Activated gamma-delta T cell treated with anti-CD3 and anti-CD28 coated beads, Interleukin-2, amount 50 U/mL, for 16 hours (primary cell): ENCODE data around the gene POLN.

ENCODE experiments used
- DNase-seq: peaks from one replicate; pipeline ENCODE4 v3.0.0-alpha.2; 2020; ENCODE audit warnings: low read depth

POLN gene

GRCh38 chr4:2116687-2117400 is 125.1 kb downstream of the POLN start:
- no peak for DNase-seq

DNA sequence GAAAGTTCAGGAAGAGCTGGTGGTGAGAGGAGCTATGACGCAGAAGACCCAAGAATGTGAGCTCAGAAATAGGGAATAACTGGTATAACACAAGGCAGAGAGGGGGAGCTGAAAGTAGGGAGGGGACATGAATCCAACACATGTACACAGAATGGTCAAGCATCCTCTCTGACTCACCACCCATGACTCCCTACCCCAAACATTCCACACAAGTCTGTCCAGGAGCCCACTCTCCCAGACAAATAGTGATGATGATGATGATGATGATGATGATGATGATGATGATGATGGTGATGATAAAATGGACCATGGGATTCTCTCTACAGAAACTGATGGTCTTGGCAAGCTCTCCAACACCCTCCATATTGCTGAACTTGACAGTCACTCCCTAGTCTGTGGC is 136.4 kb downstream of the POLN start:
- DNase-seq = no peak

DNA sequence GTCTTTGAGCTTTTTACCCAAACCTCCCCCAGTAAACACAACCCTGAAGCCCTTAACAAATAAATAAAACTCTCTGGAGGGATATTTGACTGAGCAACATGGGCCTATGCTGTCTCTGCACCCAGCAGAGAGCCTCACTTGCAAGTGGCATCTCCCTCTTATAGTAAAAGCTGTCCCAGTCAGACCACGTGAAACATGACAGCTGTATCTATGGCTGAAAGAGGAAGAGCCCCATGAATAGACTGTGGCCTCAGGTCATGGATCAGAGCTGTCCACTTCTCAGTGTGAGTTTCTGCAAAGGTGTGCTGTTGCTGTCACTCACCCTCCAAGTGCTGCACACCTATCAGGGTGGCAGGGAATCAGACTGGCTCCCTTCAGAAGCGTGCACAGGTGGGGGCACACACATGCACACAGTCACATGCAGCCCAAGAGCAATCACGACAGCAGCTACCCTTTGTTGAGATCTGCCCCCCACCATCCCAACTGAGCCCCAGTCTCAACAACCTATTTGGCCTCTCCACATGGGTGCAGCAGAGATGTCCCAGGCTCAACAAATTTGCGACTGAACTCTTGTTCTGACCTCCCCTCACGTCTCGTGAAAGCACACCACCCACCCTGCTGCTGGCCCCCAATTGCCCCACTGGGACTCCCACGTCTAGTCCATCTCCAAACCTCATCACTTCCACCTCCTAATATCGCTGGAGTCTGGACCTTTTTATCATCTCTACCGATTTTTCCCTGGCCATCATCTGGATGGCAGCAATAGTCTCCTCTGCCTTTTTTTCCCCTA is 137.2 kb downstream of the POLN start:
- DNase-seq = no peak

DNA sequence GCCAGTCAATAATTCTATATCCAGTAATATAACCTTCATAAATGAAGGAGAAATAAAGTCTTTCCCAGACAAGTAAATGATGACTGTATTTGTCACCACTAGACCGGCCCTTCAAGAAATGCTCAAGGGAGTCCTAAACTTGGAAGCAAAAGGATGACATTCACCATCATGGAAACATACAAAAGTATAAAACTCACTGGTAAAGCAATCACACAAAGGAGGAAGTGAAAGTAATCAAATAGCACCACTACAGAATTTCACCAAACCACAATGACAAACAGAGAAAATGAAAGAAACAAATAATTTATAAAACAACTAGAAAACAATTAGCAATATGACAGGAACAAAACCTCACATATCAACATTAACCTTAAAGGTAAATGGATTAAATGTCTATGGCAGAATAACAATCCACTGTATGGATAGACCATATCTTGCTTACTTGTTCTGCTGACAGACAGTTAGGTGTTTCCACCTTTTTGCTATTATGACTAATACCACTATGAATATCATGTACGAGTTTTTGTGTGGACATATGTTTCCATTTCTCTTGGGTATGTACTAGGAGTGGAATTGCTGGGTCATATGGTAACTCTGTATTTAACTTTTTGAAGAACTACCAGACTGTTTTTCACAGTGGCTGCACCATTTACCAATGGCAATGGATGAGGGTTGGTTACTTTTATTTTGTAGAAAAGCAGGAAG is 137.9 kb downstream of the POLN start:
- no peak for DNase-seq

DNA sequence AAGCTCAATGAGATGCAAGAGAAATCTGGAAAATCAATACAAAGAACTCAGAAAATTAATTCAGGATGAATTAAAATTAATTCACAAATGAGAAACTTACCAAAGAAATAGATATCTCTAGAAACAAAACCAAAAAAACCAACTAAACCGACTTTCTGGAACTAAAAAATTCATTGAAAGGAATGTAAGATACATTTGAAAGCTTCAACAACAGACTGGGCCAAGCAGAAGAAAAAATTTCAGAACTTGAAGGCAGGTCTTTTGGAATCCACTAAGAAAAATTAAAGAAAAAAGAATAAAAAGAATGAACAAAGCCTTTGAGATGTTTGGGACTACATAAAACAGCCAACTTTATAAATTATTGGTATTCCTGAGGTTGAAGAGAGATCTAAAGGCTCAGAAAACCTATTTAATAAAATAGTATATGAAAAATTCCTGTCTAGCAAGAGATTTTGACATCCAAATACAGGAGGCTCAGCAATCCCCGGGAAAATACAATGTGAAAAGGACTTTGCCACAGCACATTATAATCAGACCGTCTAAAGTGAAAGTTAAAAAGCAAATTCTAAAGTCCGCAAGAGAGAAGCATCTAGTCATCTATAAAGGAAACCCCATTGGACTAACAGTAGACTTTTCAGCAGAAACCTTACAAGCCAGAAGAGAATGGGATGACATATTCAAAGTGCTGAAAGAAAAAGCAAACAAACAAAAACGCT is 138.6 kb downstream of the POLN start:
- DNase-seq = no peak

DNA sequence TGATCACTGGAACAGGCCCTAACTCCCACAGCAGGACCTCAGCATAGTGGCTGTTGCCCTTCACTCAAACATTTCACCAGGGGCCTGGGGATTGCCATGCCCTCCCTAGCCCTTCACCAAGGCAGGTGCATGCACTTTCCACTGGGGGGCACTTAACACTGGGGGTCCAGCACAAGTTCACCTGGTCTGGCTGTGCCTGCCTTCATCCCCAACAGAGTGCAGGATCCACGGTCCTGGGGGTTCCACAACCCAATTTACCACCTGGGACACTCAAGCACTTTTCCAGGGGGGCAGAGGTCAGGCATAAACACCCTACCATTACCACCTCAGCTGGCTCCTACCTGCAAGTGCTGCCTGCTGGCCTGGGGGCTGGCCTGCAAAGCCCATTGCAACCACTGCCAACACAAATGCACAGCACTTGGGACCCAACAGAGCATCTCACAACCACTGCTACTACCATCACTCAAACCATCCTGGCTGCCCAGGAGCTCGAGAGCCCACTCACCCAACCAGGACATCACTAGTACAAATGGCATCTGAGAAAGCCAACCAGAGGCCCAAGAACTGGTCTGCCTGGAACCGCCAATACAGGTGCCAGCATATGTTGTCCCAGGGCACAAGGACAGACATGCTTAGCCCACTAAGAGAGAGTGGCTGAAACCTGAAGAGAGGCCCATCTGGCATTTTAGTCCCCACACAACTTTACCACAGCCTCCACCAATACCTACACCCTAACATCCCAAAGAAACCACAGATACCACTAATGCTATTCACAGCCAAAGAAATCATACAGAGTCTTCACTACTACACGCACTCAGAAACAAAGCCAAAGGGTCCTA is 139.7 kb downstream of the POLN start:
- DNase-seq = no peak

DNA sequence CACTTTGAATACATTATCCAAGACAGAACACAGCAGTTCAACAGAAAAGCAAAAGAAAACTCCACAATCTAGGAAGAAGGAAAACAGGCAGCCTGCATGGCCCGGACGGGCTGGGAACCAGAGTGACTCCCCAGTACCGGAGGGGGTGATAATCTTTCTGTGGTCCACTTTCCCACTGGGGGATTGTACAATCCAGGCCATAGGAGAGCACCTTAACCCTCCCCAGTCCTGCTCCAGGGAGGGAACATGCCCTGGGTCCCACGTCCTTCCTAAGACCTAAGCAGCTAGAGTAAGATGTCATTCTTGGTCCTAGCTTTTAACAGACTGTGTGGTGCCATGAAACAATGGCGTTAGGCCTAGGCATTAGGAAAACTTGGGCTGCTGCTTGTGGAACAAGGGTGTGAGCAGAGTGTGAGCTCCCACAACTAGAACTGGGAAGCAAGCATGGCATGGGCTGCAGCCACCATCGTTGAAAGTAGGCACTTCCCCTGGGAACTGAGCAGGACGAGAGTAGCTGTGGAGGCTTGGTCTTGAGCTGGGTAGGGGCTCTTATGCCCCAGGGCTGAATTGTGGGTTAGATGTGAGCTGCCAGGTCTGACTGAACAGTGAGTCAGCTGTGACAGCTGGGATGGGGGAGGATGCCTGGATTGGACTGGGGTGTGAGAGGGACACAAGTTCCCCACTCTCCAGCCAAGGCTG is 140.4 kb downstream of the POLN start:
- DNase-seq = no peak

DNA sequence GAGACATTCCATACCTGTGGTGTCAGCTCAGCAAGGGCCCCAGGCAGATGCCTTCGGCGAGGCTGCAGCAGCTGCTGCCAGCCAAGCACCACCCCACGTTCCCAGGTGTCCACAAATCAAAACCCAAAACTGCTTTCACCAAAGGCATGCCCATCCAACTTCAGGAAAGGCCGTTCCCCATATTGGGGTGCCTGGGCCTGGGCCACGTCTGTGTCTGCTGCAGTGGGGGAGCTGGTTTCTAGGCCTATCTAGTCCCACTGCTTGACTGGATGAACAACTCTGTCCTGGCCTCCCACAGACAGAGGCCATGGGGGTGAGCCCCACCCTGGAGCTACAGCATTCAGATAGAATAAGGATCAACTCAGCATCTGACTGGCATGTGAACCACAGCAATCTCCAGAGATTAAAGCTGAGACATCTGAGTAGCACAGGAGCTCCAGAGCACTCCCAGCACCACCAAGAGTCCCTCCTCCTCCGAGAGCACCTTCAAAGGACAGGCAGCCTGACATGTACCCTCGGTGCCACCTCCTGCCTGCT is 145.8 kb downstream of the POLN start:
- no peak for DNase-seq

DNA sequence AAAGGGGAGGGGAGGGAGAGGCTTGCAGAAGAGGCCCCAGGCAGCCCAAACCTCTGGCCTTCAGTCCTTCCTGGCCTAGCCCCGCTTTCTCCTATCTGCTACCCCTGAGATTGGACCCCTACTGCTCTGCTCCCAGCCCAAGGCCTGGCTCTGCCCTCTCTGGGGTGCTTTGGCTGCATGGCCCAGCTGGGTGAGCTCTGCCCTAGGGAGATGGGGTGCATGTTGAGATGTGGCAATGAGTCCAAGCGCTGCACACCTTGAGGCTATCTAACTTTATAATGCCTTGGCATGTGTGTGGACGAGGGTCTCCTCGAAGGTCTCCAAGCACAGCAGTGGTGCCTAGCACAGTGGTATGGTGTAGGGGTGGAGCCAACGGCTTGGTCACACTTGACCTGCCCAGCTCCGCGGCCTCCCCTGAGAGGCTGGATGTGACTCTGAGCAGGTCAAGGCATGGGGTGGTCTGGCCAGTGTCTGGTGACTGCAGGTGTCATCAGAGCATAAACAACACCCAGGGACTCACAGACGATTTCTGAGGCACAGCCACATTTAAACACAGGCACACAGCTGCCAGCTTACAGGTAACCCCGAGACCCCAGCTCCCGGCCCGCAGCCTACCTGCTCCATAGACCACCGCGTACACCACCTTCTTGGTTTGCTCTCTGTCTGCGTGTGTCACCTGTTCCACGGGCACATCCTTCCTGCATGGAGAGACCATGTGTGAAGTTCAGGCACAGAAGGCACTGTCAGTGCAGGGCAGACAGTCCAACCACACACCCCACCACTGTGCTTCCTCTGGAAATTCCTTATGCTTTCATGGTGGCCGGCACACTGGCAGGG is 146.5 kb downstream of the POLN start:
- DNase-seq = no peak

- no peak for DNase-seq
Measured at GRCh38 chr4:2094545-2094944, 147.4 kb downstream of the POLN start.

- no peak for DNase-seq
Measured at GRCh38 chr4:2093265-2093664, 148.7 kb downstream of the POLN start.

GRCh38 chr4:2092669-2093053 is 149.3 kb downstream of the POLN start:
- DNase-seq = no peak

GRCh38 chr4:2091990-2092668 is 149.8 kb downstream of the POLN start:
- DNase-seq = no peak

GRCh38 chr4:2090642-2091041 is 151.3 kb downstream of the POLN start:
- no peak for DNase-seq

GRCh38 chr4:2089222-2089621 is 152.7 kb downstream of the POLN start:
- DNase-seq = no peak

- no peak for DNase-seq
Measured at GRCh38 chr4:2087170-2087569, 154.8 kb downstream of the POLN start.

DNA sequence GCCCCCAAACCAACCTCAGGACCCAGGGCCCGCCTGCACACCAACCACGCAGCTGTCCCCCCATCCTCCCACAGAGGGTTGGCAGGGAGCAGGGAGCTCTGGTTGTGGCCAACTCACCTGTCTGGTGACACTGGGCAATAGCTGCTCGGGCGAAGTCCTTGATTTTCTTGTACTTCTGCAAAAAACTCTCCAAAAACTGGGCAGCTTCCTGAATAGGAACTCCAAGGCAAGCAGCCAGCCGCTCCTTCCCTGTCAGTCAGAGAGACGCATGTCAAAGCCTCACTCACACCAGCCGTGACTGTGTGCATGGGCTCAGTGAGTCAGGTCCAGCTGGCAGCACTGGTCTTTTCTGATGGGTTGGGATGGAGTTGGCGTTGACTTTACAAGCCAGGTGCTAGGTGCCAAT is 156.4 kb downstream of the POLN start:
- DNase-seq = no peak

- no peak for DNase-seq
Measured at GRCh38 chr4:2084316-2084715, 157.6 kb downstream of the POLN start.

DNA sequence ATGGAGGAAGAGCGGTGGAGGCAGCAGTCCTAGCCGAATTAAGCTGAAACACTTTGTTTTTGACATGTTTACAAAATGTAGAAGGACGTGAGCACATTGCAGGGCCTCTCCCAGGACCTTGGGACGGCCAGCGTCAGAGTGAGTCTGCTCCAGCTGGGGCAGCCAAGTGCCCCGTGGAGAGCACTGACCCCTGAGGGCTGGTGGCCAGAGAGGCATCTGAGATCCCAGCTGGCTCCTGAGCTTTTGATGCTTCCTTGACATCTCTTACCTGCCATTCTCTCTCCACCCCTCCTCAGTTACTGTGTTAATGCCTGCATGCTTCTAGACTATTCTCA is 158.1 kb downstream of the POLN start:
- DNase-seq = no peak
